HAP-1 (cell line): ENCODE measurements around the gene GUCY2D.

ENCODE experiments used
- DNase-seq, 2 experiments: peaks; one replicate each; pipeline ENCODE4 v3.0.0-alpha.2; 2016 to 2020; ENCODE audit warnings: low spot score in 2 of 2
- H3K27me3 ChIP-seq: fragments of 250-450 bp; sonication (Bioruptor Pico); 2 replicates; pipeline ENCODE4 v1.5.1; 2020; ENCODE audit warnings: low read depth, mild to moderate bottlenecking, moderate library complexity
- H3K36me3 ChIP-seq: fragments of 250-450 bp; sonication (Bioruptor Pico); replicated peaks from 2 replicates; pipeline ENCODE4 v1.5.1; 2020; ENCODE audit warnings: mild to moderate bottlenecking
- H3K4me1 ChIP-seq: fragments of 250-450 bp; sonication (Bioruptor Pico); 2 replicates; pipeline ENCODE4 v1.5.1; 2020; ENCODE audit warnings: mild to moderate bottlenecking
- H3K4me3 ChIP-seq: fragments of 250-450 bp; sonication (Bioruptor Pico); 2 replicates; pipeline ENCODE4 v1.5.1; 2020; ENCODE audit warnings: mild to moderate bottlenecking, moderate library complexity
- H3K9me3 ChIP-seq: fragments of 250-450 bp; sonication (Bioruptor Pico); 2 replicates; pipeline ENCODE4 v1.5.1; 2020; ENCODE audit warnings: mild to moderate bottlenecking, moderate library complexity
- in situ Hi-C: fragments of 300-500 bp; cut with MboI; formaldehyde crosslinking; loops from 3 replicates; pipeline ENCODE4 v1.14.3; 2020; ENCODE audit warnings: low sequenced_read_pairs, inconsistent platforms, mixed read lengths

Gene GUCY2D

GRCh38 chr17:7977805-7978204, 24.6 kb upstream of the GUCY2D start:
- DNase-seq, result no peak
- in situ Hi-C loops, result no loop called here

GRCh38 chr17:7982173-7982572, 20.2 kb upstream of the GUCY2D start:
- no peak for DNase-seq

More at GRCh38 chr17:7977805-7978204, 24.6 kb upstream of the GUCY2D start:
- no peaks in the 10 kb centered on the region for H3K36me3 ChIP-seq
- H3K4me3 ChIP-seq, result no peak overlapping the region
- no peaks in the 10 kb centered on the region for H3K4me1 ChIP-seq
- H3K9me3 ChIP-seq, result peaks cover 7% of the 10 kb centered on the region; the same call in 1 of the 2 replicates
- H3K27me3 ChIP-seq, result peaks cover 5% of the 10 kb centered on the region; the same call in 1 of the 2 replicates

GRCh38 chr17:7982666-7983065, 19.7 kb upstream of the GUCY2D start:
- Histone ChIP-seq H3K4me3 (no peak overlapping the region), H3K36me3 (no peaks in the 10 kb centered on the region), H3K27me3 (peaks cover 5% of the 10 kb centered on the region; the same call in 1 of the 2 replicates), H3K9me3 (no peaks in the 10 kb centered on the region), H3K4me1 (peaks cover 10% of the 10 kb centered on the region)
- DNase-seq, result no peak
- in situ Hi-C loops, result loop anchor here (10.0 kb wide), 1 partner anchor 68 kb away; the partner anchor contains the start of gene RNF227

More at GRCh38 chr17:7982173-7982572, 20.2 kb upstream of the GUCY2D start:
- in situ Hi-C loops, result loop anchor here (10.0 kb wide), 1 partner anchor 67 kb away; the partner anchor contains the start of gene RNF227
- Histone ChIP-seq H3K27me3 (peaks cover 5% of the 10 kb centered on the region; the same call in 1 of the 2 replicates), H3K9me3 (no peaks in the 10 kb centered on the region), H3K4me3 (no peak overlapping the region), H3K36me3 (no peaks in the 10 kb centered on the region), H3K4me1 (peaks cover 5% of the 10 kb centered on the region)

- in situ Hi-C loops, result loop anchor here (5.0 to 10.0 kb wide), 2 partner anchors 53 to 70 kb away; partner anchors contain the start of genes CNTROB, RNF227 and TRAPPC1
- Histone ChIP-seq H3K27me3 (peaks cover 5% of the 10 kb centered on the region; the same call in 1 of the 2 replicates), H3K9me3 (no peaks in the 10 kb centered on the region), H3K36me3 (no peaks in the 10 kb centered on the region), H3K4me1 (peaks cover 14% of the 10 kb centered on the region), H3K4me3 (no peak overlapping the region)
- no peak for DNase-seq
Observed at GRCh38 chr17:7984904-7985303, 17.5 kb upstream of the GUCY2D start.

- H3K4me3 ChIP-seq, result no peak overlapping the region
- no peaks in the 10 kb centered on the region for H3K9me3 ChIP-seq
- DNase-seq, result peak; percentile 47 to 61
- in situ Hi-C loops, result loop anchor here (5.0 to 10.0 kb wide), 2 partner anchors 55 to 73 kb away; partner anchors contain the start of genes CNTROB, RNF227 and TRAPPC1
- peaks cover 16% of the 10 kb centered on the region for H3K4me1 ChIP-seq
- H3K27me3 ChIP-seq, result peaks cover 2% of the 10 kb centered on the region; the same call in 1 of the 2 replicates
- H3K36me3 ChIP-seq, result no peaks in the 10 kb centered on the region
Observed at GRCh38 chr17:7987112-7987893, 15.1 kb upstream of the GUCY2D start.

GRCh38 chr17:7988750-7989178, 13.7 kb upstream of the GUCY2D start:
- no peaks in the 10 kb centered on the region for H3K27me3 ChIP-seq
- H3K36me3 ChIP-seq, result no peaks in the 10 kb centered on the region
- H3K9me3 ChIP-seq, result no peaks in the 10 kb centered on the region
- H3K4me3 ChIP-seq, result no peak overlapping the region
- DNase-seq, result peak; percentile 76 to 84
- in situ Hi-C loops, result loop anchor here (5.0 to 10.0 kb wide), 2 partner anchors 56 to 74 kb away; partner anchors contain the start of genes CNTROB, RNF227 and TRAPPC1
- peaks cover 16% of the 10 kb centered on the region for H3K4me1 ChIP-seq

GRCh38 chr17:7989781-7990655, 12.4 kb upstream of the GUCY2D start:
- DNase-seq, result peak; percentile 68 to 95
- H3K4me3 ChIP-seq, result peak overlapping the region; percentile 38
- in situ Hi-C loops, result loop anchor here (5.0 to 10.0 kb wide), 2 partner anchors 58 to 75 kb away; partner anchors contain the start of genes CNTROB, RNF227 and TRAPPC1
- H3K4me1 ChIP-seq, result peaks cover 16% of the 10 kb centered on the region
- no peaks in the 10 kb centered on the region for H3K36me3 ChIP-seq
- H3K9me3 ChIP-seq, result no peaks in the 10 kb centered on the region
- no peaks in the 10 kb centered on the region for H3K27me3 ChIP-seq

GRCh38 chr17:7992516-7992915, 9.9 kb upstream of the GUCY2D start:
- Histone ChIP-seq H3K9me3 (no peaks in the 10 kb centered on the region), H3K27me3 (no peaks in the 10 kb centered on the region), H3K36me3 (no peaks in the 10 kb centered on the region), H3K4me3 (no peak overlapping the region), H3K4me1 (peaks cover 8% of the 10 kb centered on the region)
- no peak for DNase-seq
- in situ Hi-C loops, result no loop called here

GRCh38 chr17:7992924-7993323, 9.5 kb upstream of the GUCY2D start:
- DNase-seq, result no peak
- in situ Hi-C loops, result no loop called here
- H3K27me3 ChIP-seq, result no peaks in the 10 kb centered on the region
- H3K4me1 ChIP-seq, result peaks cover 5% of the 10 kb centered on the region; the same call in 1 of the 2 replicates
- no peaks in the 10 kb centered on the region for H3K36me3 ChIP-seq
- no peak overlapping the region for H3K4me3 ChIP-seq
- H3K9me3 ChIP-seq, result no peaks in the 10 kb centered on the region

- no peaks in the 10 kb centered on the region for H3K9me3 ChIP-seq
- peaks cover 5% of the 10 kb centered on the region; the same call in 1 of the 2 replicates for H3K4me1 ChIP-seq
- no peak overlapping the region for H3K4me3 ChIP-seq
- no peak for DNase-seq
- H3K27me3 ChIP-seq, result no peaks in the 10 kb centered on the region
- in situ Hi-C loops, result no loop called here
- H3K36me3 ChIP-seq, result no peaks in the 10 kb centered on the region
Observed at GRCh38 chr17:7993972-7994589, 8.3 kb upstream of the GUCY2D start.

GRCh38 chr17:7995724-7996123, 6.7 kb upstream of the GUCY2D start:
- no peaks in the 10 kb centered on the region for H3K9me3 ChIP-seq
- H3K4me3 ChIP-seq, result no peak overlapping the region
- H3K4me1 ChIP-seq, result no peaks in the 10 kb centered on the region
- H3K27me3 ChIP-seq, result no peaks in the 10 kb centered on the region
- in situ Hi-C loops, result no loop called here
- no peaks in the 10 kb centered on the region for H3K36me3 ChIP-seq
- no peak for DNase-seq

GRCh38 chr17:7997186-7997585, 5.2 kb upstream of the GUCY2D start:
- Histone ChIP-seq H3K36me3 (no peaks in the 10 kb centered on the region), H3K4me1 (no peaks in the 10 kb centered on the region), H3K9me3 (no peaks in the 10 kb centered on the region), H3K4me3 (no peak overlapping the region), H3K27me3 (no peaks in the 10 kb centered on the region)
- in situ Hi-C loops, result no loop called here
- DNase-seq, result peak; percentile 70 to 74
